CD4-positive, alpha-beta T cell (primary cell): ENCODE results near the gene SPEM1. TPM values are rescaled to one million over a fixed set of nuclear protein-coding genes. Genes with fewer than 3 reads are reported as not detected.

Experiments
- ATAC-seq: fragments of 200-7000 bp; cut with Tn5 transposase; one replicate; pipeline ENCODE4 v1.10.0; 2022; ENCODE audit warnings: mild to moderate bottlenecking; ENCODE audit not compliant: poor library complexity
- CTCF ChIA-PET: fragments of 350-600 bp; sonication (Branson Sonifier 250); formaldehyde crosslinking; loops from one replicate; lab custom pipeline; 2021; ENCODE audit warnings: antibody characterized with exemption, inconsistent platforms; lab: Charles Lee
- POLR2A ChIA-PET: fragments of 350-600 bp; sonication (Branson Sonifier 250); formaldehyde crosslinking; loops from one replicate; lab custom pipeline; 2021; ENCODE audit warnings: antibody characterized with exemption, inconsistent platforms; lab: Charles Lee
- DNase-seq, 14 experiments: peaks; one replicate each; pipeline ENCODE4 v3.0.0-alpha.2; 2013 to 2020; ENCODE audit warnings: mixed read lengths in 2 of 14
- H3K27ac ChIP-seq, 2 donors: one replicate each; pipeline versions ENCODE4 v1.5.1 to v1.7.0; 2013; ENCODE audit warnings: low read length in 2 of 2, low read depth in 1 of 2, mild to moderate bottlenecking in 1 of 2
- H3K27me3 ChIP-seq, 2 experiments: 1 replicate in 1 of 2; 2 replicates in 1 of 2; pipeline versions ENCODE4 v1.6.1 to v1.7.0; 2013; ENCODE audit warnings: low read length in 2 of 2, control low read depth in 1 of 2, mild to moderate bottlenecking in 1 of 2, moderate library complexity in 1 of 2; ENCODE audit not compliant: insufficient read depth in 2 of 2, control insufficient read depth in 1 of 2
- H3K36me3 ChIP-seq: one replicate; pipeline ENCODE4 v1.6.1; 2013; ENCODE audit warnings: low read length, control low read depth; ENCODE audit not compliant: insufficient read depth
- H3K4me1 ChIP-seq: one replicate; pipeline ENCODE4 v1.6.1; 2013; ENCODE audit warnings: low read length, control low read depth; ENCODE audit not compliant: insufficient read depth
- H3K4me3 ChIP-seq: one replicate; pipeline ENCODE4 v1.5.1; 2013; ENCODE audit warnings: mild to moderate bottlenecking, low read length, moderate library complexity
- H3K9me3 ChIP-seq, 2 experiments: 1 replicate in 1 of 2; 2 replicates in 1 of 2; pipeline versions ENCODE4 v1.6.1 to v1.7.0; 2013; ENCODE audit warnings: low read length in 2 of 2, mild to moderate bottlenecking in 2 of 2, control low read depth in 1 of 2, moderate library complexity in 1 of 2; ENCODE audit not compliant: control insufficient read depth in 1 of 2, insufficient read depth in 1 of 2
- H3K27ac Mint-ChIP-seq: one replicate; pipeline ENCODE4 v1.8.0; 2020; ENCODE audit warnings: mixed read lengths
- H3K27me3 Mint-ChIP-seq: one replicate; pipeline ENCODE4 v1.8.0; 2021; ENCODE audit warnings: mixed read lengths
- H3K36me3 Mint-ChIP-seq: one replicate; pipeline ENCODE4 v1.8.0; 2021; ENCODE audit warnings: low read depth, mixed read lengths
- H3K4me1 Mint-ChIP-seq: one replicate; pipeline ENCODE4 v1.8.0; 2021; ENCODE audit warnings: low read depth, mixed read lengths
- H3K4me3 Mint-ChIP-seq: one replicate; pipeline ENCODE4 v1.8.0; 2020; ENCODE audit warnings: mild to moderate bottlenecking, mixed read lengths
- H3K9me3 Mint-ChIP-seq: one replicate; pipeline ENCODE4 v1.8.0; 2020; ENCODE audit warnings: mixed read lengths
- CTCF ChIP-seq: fragments of 200-600 bp; IDR thresholded peaks from one replicate; pipeline ENCODE4 v1.8.0; 2022; ENCODE audit warnings: antibody characterized with exemption, mild to moderate bottlenecking
- intact Hi-C, 2 experiments: fragments of 100-400 bp; cut with DNase I in 1 of 2; cut with micrococcal nuclease in 1 of 2; formaldehyde crosslinking; loops; one replicate each; pipeline versions ENCODE4 v1.15.1 to v1.9.0; 2023 to 2025; cut with DNase I, micrococcal nuclease
- total RNA-seq, 174 experiments: library from RNA in 2 of 174; stranded (reverse) in 2 of 174; gene quantifications; one replicate each; pipeline ENCODE4 v1.2.3 and lab custom pipeline; 2021 to 2026

SPEM1 gene
- total RNA-seq, 2 experiments from 2014 or later: not detected

- Histone ChIP-seq H3K4me3 (peak overlapping the region; percentile 64), H3K9me3 (no peaks in the 10 kb centered on the region), H3K27ac (peak overlapping the region; percentile 74 to 77), H3K36me3 (peaks cover 24% of the 10 kb centered on the region), H3K27me3 (peaks cover 21 to 22% of the 10 kb centered on the region in 2 experiments), H3K4me1 (peaks cover 28% of the 10 kb centered on the region)
- no peaks in the 10 kb centered on the region for H3K9me3 Mint-ChIP-seq
- peak overlapping the region; percentile 91 for H3K27ac Mint-ChIP-seq
- intact Hi-C loops: loop anchor here (1.0 to 10.0 kb wide), 2 partner anchors 10 to 50 kb away; partner anchors contain the start of genes FGF11 (in 1 of the 2), PLSCR3 (in 1 of the 2) and TMEM102 (in 1 of the 2)
- H3K4me3 Mint-ChIP-seq: peak overlapping the region; percentile 87
- H3K36me3 Mint-ChIP-seq: peaks cover 36% of the 10 kb centered on the region
- peaks cover 10% of the 10 kb centered on the region for H3K4me1 Mint-ChIP-seq
- ChIA-PET POLR2A (interaction anchor here (0.5 to 3.9 kb wide), 25 partner anchors 9 to 772 kb away, joined by 3 to 37 read pairs (median 4); partner anchors contain the start of genes ACAP1, NEURL4, NLGN2 and PLSCR3), CTCF (interaction anchor here (1.0 to 1.8 kb wide), 6 partner anchors 9 to 52 kb away, joined by 4 to 9 read pairs (median 7); partner anchors contain the start of genes PLSCR3 and TMEM256)
- DNase-seq: peak in 2 of 14 experiments; percentile 8 to 36
- peaks cover 34% of the 10 kb centered on the region for H3K27me3 Mint-ChIP-seq
- ATAC-seq: no peak
- no peak for TF ChIP-seq CTCF
Measured at GRCh38 chr17:7384489-7385081, 35.5 kb upstream of the SPEM1 start.

- H3K9me3 ChIP-seq: no peaks in the 10 kb centered on the region
- H3K4me1 ChIP-seq: peaks cover 52% of the 10 kb centered on the region
- intact Hi-C loops: loop anchor here in 1 of 2 experiments (10.0 kb wide), 1 partner anchor 46 kb away; the partner anchor contains the start of genes FGF11 and TMEM102
Measured at GRCh38 chr17:7388856-7389255, 31.3 kb upstream of the SPEM1 start.

More at GRCh38 chr17:7388856-7389255, 31.3 kb upstream of the SPEM1 start:
- Mint-ChIP-seq H3K36me3 (peaks cover 74% of the 10 kb centered on the region), H3K27ac (no peak overlapping the region), H3K4me1 (peaks cover 29% of the 10 kb centered on the region), H3K27me3 (no peaks in the 10 kb centered on the region), H3K4me3 (no peak overlapping the region), H3K9me3 (no peaks in the 10 kb centered on the region)
- ChIA-PET POLR2A (interaction anchor here (1.3 kb wide), 1 partner anchor 15 kb away, joined by 3 read pairs; the partner anchor contains the start of gene TMEM256), CTCF (no interaction called here)
- no peak overlapping the region for H3K4me3 ChIP-seq
- H3K27ac ChIP-seq: no peak overlapping the region
- ATAC-seq: no peak
- H3K36me3 ChIP-seq: peaks cover 55% of the 10 kb centered on the region
- TF ChIP-seq CTCF: no peak
- peak in 1 of 14 experiments; percentile 12 for DNase-seq
- no peaks in the 10 kb centered on the region for H3K27me3 ChIP-seq
